ENCODE data around the gene HOXA4.

DNA sequence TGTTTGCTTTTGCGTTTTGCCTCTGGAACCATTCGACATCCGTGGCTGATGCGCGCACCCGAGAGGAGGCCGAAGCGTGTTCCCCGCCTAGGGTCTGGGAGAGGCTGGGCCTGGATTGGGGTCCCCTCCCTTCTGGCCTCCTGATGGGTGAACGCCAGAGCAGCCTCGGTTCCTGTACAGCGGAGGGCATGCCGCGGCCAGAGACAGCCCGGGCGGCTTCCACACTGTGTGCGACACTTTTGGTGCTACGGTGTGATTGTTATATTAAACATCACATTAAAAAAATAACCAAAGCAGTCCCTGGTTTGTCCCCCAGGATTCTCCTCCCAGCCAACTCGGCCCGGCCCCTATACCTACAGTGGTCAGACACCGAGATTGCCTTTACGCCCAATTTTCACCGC lies 29.6 kb upstream of the HOXA4 start:
- TF ChIP-seq POLR2A (IDR thresholded peaks at IDR 0.05; ENCODE audit: low read depth, low read length), result no peak
- no peak for TF ChIP-seq POLR2AphosphoS5 (IDR thresholded peaks at IDR 0.05; ENCODE audit: low read length)
- no peak for TF ChIP-seq MYC (IDR thresholded peaks at IDR 0.05; ENCODE audit: insufficient read depth, insufficient read length, insufficient replicate concordance, low read length, severe bottlenecking)
- TF ChIP-seq MEF2B (IDR thresholded peaks at IDR 0.05; ENCODE audit: partially characterized antibody, poor library complexity, severe bottlenecking), result no peak
- TF ChIP-seq JUND (IDR thresholded peaks at IDR 0.05; ENCODE audit: low read depth, low read length), result no peak
- TF ChIP-seq, protein P1, sequence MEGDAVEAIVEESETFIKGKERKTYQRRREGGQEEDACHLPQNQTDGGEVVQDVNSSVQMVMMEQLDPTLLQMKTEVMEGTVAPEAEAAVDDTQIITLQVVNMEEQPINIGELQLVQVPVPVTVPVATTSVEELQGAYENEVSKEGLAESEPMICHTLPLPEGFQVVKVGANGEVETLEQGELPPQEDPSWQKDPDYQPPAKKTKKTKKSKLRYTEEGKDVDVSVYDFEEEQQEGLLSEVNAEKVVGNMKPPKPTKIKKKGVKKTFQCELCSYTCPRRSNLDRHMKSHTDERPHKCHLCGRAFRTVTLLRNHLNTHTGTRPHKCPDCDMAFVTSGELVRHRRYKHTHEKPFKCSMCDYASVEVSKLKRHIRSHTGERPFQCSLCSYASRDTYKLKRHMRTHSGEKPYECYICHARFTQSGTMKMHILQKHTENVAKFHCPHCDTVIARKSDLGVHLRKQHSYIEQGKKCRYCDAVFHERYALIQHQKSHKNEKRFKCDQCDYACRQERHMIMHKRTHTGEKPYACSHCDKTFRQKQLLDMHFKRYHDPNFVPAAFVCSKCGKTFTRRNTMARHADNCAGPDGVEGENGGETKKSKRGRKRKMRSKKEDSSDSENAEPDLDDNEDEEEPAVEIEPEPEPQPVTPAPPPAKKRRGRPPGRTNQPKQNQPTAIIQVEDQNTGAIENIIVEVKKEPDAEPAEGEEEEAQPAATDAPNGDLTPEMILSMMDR (IDR thresholded peaks at IDR 0.05 in 2 of 3, conservative IDR thresholded peaks at IDR 0.05 in 1 of 3; ENCODE audit: control insufficient read depth in 2 of 3, extremely low read depth in 1 of 3, insufficient read depth in 1 of 3, low read depth in 3 of 3, low read length in 3 of 3), result no peak
- no peak for TF ChIP-seq YY1 (IDR thresholded peaks at IDR 0.05; ENCODE audit: low read depth, low read length)
- TF ChIP-seq CEBPB (IDR thresholded peaks at IDR 0.05; ENCODE audit: borderline replicate concordance in 1 of 2, low read depth in 2 of 2, low read length in 2 of 2), result no peak
- TF ChIP-seq RELA (IDR thresholded peaks at IDR 0.05; ENCODE audit: borderline replicate concordance, partially characterized antibody), result no peak
- TF ChIP-seq, protein P2, sequence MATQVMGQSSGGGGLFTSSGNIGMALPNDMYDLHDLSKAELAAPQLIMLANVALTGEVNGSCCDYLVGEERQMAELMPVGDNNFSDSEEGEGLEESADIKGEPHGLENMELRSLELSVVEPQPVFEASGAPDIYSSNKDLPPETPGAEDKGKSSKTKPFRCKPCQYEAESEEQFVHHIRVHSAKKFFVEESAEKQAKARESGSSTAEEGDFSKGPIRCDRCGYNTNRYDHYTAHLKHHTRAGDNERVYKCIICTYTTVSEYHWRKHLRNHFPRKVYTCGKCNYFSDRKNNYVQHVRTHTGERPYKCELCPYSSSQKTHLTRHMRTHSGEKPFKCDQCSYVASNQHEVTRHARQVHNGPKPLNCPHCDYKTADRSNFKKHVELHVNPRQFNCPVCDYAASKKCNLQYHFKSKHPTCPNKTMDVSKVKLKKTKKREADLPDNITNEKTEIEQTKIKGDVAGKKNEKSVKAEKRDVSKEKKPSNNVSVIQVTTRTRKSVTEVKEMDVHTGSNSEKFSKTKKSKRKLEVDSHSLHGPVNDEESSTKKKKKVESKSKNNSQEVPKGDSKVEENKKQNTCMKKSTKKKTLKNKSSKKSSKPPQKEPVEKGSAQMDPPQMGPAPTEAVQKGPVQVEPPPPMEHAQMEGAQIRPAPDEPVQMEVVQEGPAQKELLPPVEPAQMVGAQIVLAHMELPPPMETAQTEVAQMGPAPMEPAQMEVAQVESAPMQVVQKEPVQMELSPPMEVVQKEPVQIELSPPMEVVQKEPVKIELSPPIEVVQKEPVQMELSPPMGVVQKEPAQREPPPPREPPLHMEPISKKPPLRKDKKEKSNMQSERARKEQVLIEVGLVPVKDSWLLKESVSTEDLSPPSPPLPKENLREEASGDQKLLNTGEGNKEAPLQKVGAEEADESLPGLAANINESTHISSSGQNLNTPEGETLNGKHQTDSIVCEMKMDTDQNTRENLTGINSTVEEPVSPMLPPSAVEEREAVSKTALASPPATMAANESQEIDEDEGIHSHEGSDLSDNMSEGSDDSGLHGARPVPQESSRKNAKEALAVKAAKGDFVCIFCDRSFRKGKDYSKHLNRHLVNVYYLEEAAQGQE (IDR thresholded peaks at IDR 0.05; ENCODE audit: low read depth, low read length), result no peak
